HTR-8/SVneo (cell line): ENCODE data around the gene STK25.
"Not testable (repeated sequence)": the region's sequence is repeated elsewhere in the genome, so short reads cannot be mapped to it uniquely, and the experiment has no call there.

Experiments
- DNase-seq: peaks from one replicate; pipeline ENCODE4 v3.0.0; 2011; ENCODE audit warnings: low spot score, mixed read lengths; ENCODE audit not compliant: insufficient read length
- FAIRE-seq: peaks from 2 replicates; lab custom pipeline; 2011; peaks lifted over from hg19 to GRCh38; lab: Jason Lieb, UNC

The STK25 gene

GRCh38 chr2:241478166-241478565, 30.2 kb downstream of the STK25 start:
- no peak for FAIRE-seq
- no peak for DNase-seq

- DNase-seq: no peak
Observed at GRCh38 chr2:241475267-241475666, 33.1 kb downstream of the STK25 start.

DNA sequence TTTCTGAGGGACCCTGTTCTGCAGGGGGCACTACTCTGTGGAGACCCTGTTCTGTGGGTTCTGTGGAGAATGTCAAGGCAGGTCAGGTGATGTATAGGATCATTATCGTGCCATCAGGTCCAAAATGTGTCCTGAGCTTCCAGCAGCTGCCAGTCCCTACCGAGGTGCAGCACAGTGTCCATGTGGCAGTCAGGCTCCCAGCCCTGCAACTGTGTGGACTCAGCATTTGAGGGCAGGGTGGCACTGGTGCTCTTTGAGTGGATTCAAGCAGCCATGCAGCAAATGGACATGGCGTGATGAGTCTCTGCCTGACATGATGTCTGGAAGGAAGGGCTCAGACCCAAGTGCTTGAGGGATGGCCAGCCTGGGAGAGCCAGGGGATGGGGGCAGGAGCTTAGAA, 35.0 kb downstream of the STK25 start:
- DNase-seq: no peak
- no peak for FAIRE-seq

More at GRCh38 chr2:241475267-241475666, 33.1 kb downstream of the STK25 start:
- no peak for FAIRE-seq

DNA sequence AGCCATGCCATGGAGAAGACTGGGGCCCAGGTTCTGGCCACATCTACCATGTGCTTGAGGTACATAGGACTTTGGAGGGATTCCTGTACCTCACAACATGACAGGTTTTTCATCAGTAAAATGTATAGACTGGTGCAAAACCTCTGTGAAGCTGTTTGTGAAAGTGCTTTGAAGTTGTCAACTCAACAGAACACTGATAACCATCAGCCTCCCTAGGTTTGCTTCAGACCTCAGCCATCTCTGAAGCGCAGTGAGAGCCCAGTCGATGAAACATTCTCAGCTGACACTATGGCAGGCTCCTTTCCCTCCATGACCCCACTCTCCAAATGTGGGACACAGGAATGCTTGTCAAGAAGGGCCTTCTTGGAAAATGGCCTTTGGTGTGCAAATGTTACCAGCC, 38.6 kb downstream of the STK25 start:
- FAIRE-seq: no peak
- no peak for DNase-seq

DNA sequence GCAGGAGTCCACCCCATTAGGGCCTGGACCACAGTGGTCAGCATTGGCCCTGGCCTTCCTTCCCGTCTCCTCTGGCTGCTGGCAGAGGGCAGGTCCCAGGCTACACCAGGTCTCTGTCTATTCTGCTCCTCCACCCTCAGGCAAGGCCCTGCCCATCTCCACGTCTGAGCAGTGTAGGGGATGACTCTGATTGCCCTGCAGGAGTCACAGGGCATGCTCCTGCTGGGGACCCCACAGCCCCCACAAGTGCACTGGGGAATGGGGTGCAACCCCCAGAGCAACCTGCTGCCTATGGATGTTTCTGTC, 40.0 kb downstream of the STK25 start:
- FAIRE-seq: no peak
- no peak for DNase-seq

GRCh38 chr2:241467777-241468475, 40.5 kb downstream of the STK25 start:
- no peak for FAIRE-seq
- no peak for DNase-seq

- DNase-seq: no peak
- no peak for FAIRE-seq
Observed at GRCh38 chr2:241466230-241466629, 42.2 kb downstream of the STK25 start.

DNA sequence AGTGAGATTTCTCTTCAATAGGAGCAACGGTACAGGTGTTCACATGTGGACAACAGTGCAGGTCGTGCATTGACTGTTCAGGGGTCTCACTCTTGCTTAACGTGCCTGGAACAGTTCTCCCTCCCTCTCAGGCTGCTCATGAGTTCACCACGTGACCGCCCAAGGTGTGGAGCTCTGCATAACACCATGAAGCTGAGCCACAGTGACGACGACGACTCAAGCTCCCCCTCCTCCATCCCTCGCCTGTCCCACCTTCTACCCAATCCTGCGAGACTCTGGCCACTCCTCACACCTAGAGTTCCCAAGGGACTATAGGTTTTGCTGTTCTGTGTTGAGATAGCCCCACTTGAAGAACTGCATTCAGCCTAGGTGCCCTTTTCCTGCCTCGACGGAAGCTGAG, 42.8 kb downstream of the STK25 start:
- FAIRE-seq: no peak
- no peak for DNase-seq

GRCh38 chr2:241463276-241464135, 44.9 kb downstream of the STK25 start:
- DNase-seq (no peak), FAIRE-seq (no peak)

GRCh38 chr2:241461693-241462677, 46.4 kb downstream of the STK25 start:
- no peak for FAIRE-seq
- no peak for DNase-seq

DNA sequence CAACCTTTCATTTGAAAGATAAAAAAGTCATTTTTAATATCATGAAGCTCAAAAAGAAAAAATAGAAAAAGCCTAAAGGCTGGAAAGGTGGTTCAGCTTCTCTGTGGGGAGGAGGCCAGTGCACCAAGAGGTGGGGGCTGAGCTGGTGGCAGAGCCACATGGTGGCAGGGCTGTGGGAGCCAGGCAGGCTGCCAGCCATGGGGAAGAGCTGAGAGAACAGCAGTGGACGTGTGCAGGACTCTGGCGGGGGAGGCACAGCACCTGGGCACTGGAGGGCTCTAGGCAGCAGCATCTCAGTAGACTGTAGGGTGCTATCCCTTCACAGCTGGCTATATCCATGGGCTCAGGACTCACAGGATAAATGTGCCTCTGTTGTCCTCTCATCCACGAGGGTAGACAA, 47.8 kb downstream of the STK25 start:
- FAIRE-seq: no peak
- no peak for DNase-seq

GRCh38 chr2:241459520-241459919, 48.9 kb downstream of the STK25 start:
- DNase-seq: no peak
- no peak for FAIRE-seq

- DNase-seq: no peak
- no peak for FAIRE-seq
Observed at GRCh38 chr2:241458687-241459086, 49.7 kb downstream of the STK25 start.

DNA sequence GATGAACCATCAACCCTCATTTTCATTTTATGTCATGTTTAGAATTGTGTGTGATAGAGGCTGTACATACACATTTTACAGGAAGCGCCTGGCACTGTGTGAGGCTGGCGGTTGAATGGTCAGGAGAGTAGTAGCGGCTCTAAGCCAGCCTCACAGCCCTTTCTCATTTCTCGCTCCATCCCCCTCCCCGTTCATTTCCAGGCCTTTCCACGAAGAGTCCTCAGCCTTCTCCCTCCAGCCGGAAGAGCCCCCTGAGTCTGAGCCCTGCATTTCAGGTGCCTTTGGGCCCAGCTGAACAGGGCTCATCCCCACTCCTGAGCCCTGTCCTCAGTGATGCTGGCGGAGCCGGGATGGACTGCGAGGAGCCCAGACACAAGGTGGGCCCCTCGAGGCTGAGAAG, 51.8 kb downstream of the STK25 start:
- no peak for DNase-seq

DNA sequence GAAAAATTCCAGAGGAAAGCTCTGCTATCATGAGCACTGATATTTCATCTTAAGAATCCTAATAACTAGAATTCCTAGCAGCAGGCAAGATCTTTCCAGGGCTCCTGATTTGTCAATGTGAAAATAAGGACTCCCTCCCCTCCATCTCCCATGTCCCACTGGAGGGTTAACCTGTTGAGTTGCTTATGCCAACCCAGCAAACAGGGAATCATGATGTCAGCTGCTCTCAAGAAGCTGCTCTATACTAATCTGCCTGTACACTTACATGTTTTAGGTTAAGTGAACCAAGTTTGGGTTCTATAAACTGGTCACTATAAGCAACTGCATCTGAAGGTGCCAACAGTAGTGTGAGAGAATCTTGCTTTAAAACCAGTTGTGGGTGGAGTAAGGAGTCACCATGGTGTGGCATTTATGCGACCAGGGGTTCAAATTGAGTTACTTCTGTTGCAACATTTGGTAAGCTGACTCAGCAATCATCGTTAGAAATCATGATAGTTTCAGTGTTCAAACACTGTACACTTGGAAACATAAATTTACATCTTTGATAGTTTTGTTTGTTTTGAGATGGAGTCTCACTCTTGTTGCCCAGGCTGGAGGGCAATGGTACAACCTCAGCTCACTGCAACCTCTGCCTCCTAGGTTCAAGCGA, 53.4 kb downstream of the STK25 start:
- FAIRE-seq (peak; percentile 55), DNase-seq (no peak)

More for the DNA sequence above, 51.8 kb downstream of the STK25 start:
- FAIRE-seq: no peak

DNA sequence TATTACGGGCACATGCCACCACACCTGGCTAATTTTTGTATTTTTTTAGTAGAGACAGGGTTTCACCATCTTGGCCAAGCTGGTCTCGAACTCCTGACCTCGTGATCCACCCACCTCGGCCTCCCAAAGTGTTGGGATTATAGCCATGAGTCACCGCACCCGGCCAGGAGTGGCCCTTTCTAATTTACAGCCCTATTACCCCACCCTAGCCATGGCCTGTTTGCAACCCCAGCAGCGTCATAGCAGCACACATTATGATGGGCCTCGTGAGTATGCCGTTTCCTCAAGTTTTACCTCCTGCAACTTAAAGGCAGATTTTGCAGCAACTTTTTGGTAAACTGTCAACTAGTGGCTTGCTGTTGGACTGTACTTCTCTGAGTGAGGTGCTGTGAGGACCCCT, 54.5 kb downstream of the STK25 start:
- not testable (repeated sequence) for DNase-seq, FAIRE-seq

GRCh38 chr2:241451840-241452506, 56.4 kb downstream of the STK25 start:
- FAIRE-seq: no peak
- no peak for DNase-seq

- not testable (repeated sequence) for DNase-seq, FAIRE-seq
Observed at GRCh38 chr2:241450092-241450491, 58.3 kb downstream of the STK25 start.

DNA sequence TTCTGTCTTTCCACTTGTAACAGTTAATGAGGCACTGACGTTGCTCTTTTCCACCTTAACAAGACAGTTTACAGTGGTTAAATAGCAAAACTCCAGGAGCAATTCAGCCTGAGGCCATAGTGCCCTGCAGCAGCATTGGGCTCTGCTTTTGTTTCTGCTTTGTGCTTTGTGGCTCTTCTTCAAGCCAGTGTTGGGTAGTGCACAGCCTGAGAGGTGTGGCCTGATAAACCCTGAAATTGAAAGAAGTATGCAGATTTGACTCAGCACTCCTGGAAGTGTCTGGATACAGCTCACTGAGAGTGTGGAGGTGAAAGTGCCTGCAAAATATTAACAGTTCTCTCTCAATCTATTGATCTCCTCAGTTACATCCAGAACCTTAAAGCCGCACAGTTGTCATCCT, 63.0 kb downstream of the STK25 start:
- FAIRE-seq (no peak), DNase-seq (no peak)
